GM12865 (cell line): ENCODE results near the gene MORN5.

Source experiments
- DNase-seq: peaks from one replicate; pipeline ENCODE4 v3.0.0; 2010; ENCODE audit warnings: low read depth
- H3K4me3 ChIP-seq: 2 replicates; pipeline ENCODE4 v1.5.1; 2011; ENCODE audit warnings: mild to moderate bottlenecking, low read depth, low read length, control low read depth
- TF ChIP-seq, protein P1 (sequence below): IDR thresholded peaks from 2 replicates; pipeline ENCODE4 v1.5.1; 2011; ENCODE audit warnings: low read length, control low read depth, low read depth, inconsistent platforms; ENCODE audit not compliant: insufficient read depth; ENCODE audit errors: missing control alignments

Gene MORN5

DNA sequence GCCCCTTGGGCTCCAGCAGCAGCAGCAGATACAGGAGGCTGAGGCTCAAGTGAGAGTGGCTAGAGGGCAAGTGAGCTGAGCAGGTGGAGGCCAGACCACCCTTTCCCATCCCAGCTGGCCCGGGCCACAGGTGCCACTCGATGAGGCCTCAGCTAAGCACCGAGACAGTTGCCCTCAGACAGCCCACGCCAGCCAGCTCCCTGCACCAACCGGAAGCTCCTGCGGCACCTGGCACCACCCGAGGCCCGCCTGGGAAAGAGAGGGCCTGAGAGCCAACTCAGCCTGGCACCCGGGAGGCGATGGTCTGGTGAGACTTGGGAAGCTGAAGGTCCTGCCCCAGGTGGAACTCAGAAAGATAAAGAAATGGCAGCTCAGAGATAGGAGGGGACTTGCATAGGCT is 38.3 kb upstream of the MORN5 start:
- DNase-seq = no peak
- TF ChIP-seq, protein P1, sequence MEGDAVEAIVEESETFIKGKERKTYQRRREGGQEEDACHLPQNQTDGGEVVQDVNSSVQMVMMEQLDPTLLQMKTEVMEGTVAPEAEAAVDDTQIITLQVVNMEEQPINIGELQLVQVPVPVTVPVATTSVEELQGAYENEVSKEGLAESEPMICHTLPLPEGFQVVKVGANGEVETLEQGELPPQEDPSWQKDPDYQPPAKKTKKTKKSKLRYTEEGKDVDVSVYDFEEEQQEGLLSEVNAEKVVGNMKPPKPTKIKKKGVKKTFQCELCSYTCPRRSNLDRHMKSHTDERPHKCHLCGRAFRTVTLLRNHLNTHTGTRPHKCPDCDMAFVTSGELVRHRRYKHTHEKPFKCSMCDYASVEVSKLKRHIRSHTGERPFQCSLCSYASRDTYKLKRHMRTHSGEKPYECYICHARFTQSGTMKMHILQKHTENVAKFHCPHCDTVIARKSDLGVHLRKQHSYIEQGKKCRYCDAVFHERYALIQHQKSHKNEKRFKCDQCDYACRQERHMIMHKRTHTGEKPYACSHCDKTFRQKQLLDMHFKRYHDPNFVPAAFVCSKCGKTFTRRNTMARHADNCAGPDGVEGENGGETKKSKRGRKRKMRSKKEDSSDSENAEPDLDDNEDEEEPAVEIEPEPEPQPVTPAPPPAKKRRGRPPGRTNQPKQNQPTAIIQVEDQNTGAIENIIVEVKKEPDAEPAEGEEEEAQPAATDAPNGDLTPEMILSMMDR = no peak
- H3K4me3 ChIP-seq = no peak overlapping the region

DNA sequence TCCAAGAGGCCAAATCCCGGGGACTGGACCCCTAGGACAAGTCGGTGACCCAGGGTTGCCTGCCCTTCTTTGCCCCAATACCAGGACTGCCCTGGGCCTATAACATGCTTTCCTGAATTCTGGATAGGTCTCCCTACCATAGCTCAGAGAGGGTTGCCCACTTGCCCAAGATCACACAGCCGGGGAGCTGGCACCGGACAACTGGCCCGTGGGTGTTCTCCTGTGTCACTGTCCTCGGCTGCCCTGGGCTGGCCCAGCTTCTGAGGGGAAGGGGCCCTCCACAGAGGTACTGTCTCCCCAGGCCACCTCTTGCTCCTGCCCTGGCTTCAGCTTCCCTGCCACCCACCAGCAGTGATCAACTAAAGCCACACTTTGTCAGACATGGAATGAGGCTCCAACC is 37.8 kb upstream of the MORN5 start:
- TF ChIP-seq, protein P1 = no peak
- DNase-seq = no peak
- no peak overlapping the region for H3K4me3 ChIP-seq

DNA sequence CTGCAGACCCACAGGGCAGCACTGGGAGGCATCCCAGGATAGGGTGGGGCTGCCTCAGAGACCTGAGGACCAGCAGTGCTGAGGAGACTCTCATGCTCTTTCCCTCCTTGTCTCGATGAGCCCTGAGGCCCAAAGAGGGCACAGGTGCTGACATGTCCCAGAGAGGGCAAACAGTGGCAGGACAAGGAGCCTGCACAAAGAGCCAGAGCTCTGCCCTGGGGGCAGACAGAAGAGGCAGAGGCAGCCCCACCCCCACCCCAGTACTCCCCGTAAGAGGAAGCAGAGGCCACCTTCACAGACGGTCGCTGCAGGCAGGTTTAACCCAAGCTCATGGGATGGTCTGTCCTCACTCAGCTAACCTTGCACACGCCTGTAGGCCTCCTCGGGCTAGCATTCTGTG is 37.2 kb upstream of the MORN5 start:
- DNase-seq = no peak
- TF ChIP-seq, protein P1 = no peak
- H3K4me3 ChIP-seq = no peak overlapping the region

DNA sequence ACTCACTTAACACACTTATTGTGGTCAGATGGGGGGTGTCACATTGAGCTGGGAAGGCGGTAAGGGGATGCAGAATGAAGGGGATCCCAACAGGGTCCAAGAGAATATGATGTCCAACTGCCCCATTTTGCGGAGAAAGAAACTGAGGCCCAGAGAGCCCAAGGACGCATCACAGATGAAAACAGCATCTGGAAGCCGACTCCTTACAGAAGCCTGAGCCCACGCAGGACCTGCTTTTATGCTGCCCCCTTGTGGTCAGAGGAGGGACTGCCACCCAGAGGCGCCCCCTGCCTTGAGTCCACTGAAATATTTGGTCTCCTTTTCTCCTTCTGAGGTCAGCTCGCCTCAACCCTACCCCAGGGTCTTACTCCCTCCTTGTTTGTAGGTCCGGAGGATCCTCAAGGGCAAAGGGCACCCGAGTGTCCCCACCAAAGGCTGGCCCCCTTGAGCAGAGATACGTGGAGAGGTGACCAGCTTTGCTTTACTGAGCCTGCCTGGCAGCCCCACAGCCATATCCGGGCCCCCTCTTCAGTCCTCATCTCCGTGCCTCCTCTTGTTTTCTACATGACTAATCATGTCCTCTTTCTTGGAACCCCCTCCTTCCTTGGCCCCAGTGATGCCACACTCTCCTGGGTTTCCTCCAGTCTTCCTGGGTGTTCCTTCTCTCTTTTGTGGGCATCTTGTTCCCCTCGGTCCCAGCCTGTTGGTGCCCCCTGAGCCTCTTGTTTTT is 36.6 kb upstream of the MORN5 start:
- TF ChIP-seq, protein P1 = peak; percentile 97
- H3K4me3 ChIP-seq = no peak overlapping the region
- peak; percentile 72 for DNase-seq

DNA sequence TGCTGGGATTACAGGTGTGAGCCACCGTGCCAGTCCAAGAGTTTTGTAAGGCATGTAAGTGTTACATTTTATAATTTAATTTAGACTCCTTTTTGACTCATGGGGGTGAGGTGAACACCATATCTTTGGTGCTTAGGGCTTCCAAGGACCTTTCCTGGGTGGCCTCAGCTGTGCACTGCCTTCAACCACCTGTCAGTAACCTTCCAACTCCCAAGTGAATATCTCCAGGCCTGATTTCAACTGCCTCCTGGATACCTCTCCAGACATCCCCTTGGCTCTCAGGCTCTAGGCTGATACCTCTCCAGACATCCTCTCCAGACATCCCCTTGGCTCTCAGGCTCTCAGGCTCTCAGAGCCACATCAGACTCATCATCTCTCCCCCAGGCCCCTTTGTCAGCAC is 35.7 kb upstream of the MORN5 start:
- H3K4me3 ChIP-seq = no peak overlapping the region
- DNase-seq = no peak
- TF ChIP-seq, protein P1 = no peak

DNA sequence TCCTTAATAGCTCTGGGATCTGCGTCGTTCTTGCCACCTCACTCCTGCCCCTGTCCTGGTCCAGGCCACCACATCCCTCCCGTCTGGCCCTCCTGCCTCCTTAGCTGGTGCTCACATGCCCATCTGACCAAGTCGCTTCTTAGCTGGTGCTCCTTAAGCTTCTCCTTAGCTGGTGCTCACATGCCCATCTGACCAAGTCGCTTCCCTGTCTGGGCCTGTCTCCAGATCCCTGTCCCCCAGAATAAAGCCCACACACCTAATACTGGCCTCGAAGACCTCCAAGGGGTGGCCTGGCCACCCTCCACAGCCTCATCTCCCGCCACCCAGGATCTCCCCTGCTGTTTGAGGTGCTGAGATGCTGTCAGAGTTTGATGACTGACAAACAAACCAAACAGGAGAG is 35.2 kb upstream of the MORN5 start:
- no peak for DNase-seq
- H3K4me3 ChIP-seq = no peak overlapping the region
- TF ChIP-seq, protein P1 = no peak

DNA sequence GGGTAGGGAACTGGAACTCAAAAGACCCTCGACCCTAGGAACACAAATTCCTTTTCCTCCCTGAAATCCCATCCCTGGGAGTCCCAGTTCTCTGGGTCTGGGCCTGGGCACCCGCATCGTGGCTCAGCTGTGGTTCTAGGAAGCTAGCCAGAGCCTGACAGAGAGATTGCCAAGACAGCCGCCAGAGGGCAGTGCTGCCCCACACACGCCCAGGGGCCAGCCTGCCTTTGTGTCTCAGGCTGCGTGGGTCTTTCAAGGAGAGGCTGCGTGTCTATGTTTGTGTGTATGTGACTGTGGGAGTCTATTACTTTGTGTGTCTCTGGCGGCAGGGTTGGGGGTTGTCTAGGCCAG is 34.6 kb upstream of the MORN5 start:
- TF ChIP-seq, protein P1 = peak; percentile 92
- no peak overlapping the region for H3K4me3 ChIP-seq
- peak; percentile 75 for DNase-seq
